HG03095 (cell line): ENCODE measurements around the gene SRGAP2B.
"Not testable (repeated sequence)": the region's sequence is repeated elsewhere in the genome, so short reads cannot be mapped to it uniquely, and the experiment has no call there.

Experiments
- ATAC-seq: cut with Tn5 transposase; IDR thresholded peaks from one replicate; pipeline ENCODE4 v1.9.1; 2021; ENCODE audit warnings: moderate library complexity; ENCODE audit not compliant: unreplicated experiment

Gene SRGAP2B

GRCh38 chr1:144917154-144918026 lies 177.7 kb downstream of the SRGAP2B start:
- not testable (repeated sequence) for ATAC-seq

- ATAC-seq = not testable (repeated sequence)
Observed at GRCh38 chr1:144913977-144914734, 181.0 kb downstream of the SRGAP2B start.

- ATAC-seq = not testable (repeated sequence)
Observed at GRCh38 chr1:144913458-144913857, 181.7 kb downstream of the SRGAP2B start.

GRCh38 chr1:144910729-144911128 lies 184.4 kb downstream of the SRGAP2B start:
- ATAC-seq = not testable (repeated sequence)

- not testable (repeated sequence) for ATAC-seq
Observed at GRCh38 chr1:144900841-144901240, 194.3 kb downstream of the SRGAP2B start.

GRCh38 chr1:144894454-144895201 lies 200.5 kb downstream of the SRGAP2B start:
- ATAC-seq = not testable (repeated sequence)

- ATAC-seq = not testable (repeated sequence)
Observed at GRCh38 chr1:144893710-144894438, 201.3 kb downstream of the SRGAP2B start.

GRCh38 chr1:144893062-144893461 lies 202.1 kb downstream of the SRGAP2B start:
- not testable (repeated sequence) for ATAC-seq

- not testable (repeated sequence) for ATAC-seq
Observed at GRCh38 chr1:144889450-144890115, 205.5 kb downstream of the SRGAP2B start.

GRCh38 chr1:144883022-144883421 lies 212.1 kb downstream of the SRGAP2B start:
- not testable (repeated sequence) for ATAC-seq

GRCh38 chr1:144882343-144882742 lies 212.8 kb downstream of the SRGAP2B start:
- ATAC-seq = not testable (repeated sequence)

- not testable (repeated sequence) for ATAC-seq
Observed at GRCh38 chr1:144858607-144859006, 236.5 kb downstream of the SRGAP2B start.
